AG09319 (cell line): ENCODE measurements around the gene GARNL3.

Experiments used
- DNase-seq: peaks from one replicate; pipeline ENCODE4 v3.0.0-alpha.2; 2010; ENCODE audit warnings: low read depth; ENCODE audit errors: extremely low read depth
- TF ChIP-seq, protein P1 (sequence below): IDR thresholded peaks from 2 replicates; pipeline ENCODE4 v1.5.1; 2011; ENCODE audit warnings: low read depth, mild to moderate bottlenecking, inconsistent platforms, low read length, moderate library complexity

Gene GARNL3

GRCh38 chr9:127330501-127330900, 65.9 kb downstream of the GARNL3 start:
- no peak for DNase-seq
- TF ChIP-seq, protein P1, sequence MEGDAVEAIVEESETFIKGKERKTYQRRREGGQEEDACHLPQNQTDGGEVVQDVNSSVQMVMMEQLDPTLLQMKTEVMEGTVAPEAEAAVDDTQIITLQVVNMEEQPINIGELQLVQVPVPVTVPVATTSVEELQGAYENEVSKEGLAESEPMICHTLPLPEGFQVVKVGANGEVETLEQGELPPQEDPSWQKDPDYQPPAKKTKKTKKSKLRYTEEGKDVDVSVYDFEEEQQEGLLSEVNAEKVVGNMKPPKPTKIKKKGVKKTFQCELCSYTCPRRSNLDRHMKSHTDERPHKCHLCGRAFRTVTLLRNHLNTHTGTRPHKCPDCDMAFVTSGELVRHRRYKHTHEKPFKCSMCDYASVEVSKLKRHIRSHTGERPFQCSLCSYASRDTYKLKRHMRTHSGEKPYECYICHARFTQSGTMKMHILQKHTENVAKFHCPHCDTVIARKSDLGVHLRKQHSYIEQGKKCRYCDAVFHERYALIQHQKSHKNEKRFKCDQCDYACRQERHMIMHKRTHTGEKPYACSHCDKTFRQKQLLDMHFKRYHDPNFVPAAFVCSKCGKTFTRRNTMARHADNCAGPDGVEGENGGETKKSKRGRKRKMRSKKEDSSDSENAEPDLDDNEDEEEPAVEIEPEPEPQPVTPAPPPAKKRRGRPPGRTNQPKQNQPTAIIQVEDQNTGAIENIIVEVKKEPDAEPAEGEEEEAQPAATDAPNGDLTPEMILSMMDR: no peak

- no peak for DNase-seq
- TF ChIP-seq, protein P1: no peak
These were observed 68.9 kb downstream of the GARNL3 start for GRCh38 chr9:127333221-127334064.

DNA sequence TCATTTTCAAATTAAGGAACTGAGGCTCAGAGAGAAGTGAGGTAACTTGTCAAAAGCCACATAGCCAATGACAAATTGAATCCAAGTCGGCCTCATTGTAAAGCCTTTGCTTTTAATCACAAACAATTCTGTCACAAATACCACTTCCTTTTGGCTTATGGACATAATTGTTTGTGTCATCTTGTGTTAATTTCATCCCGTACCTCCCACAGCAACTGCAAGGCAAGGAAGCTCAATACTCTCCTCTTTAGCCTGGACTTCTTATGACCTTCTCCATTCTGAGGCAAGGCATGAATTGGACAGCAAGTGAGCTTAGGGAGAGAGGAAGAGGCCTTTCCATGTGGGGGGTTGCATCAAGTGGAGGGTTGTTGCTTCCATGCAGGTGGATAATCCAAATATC, 70.2 kb downstream of the GARNL3 start:
- no peak for DNase-seq
- TF ChIP-seq, protein P1: no peak

DNA sequence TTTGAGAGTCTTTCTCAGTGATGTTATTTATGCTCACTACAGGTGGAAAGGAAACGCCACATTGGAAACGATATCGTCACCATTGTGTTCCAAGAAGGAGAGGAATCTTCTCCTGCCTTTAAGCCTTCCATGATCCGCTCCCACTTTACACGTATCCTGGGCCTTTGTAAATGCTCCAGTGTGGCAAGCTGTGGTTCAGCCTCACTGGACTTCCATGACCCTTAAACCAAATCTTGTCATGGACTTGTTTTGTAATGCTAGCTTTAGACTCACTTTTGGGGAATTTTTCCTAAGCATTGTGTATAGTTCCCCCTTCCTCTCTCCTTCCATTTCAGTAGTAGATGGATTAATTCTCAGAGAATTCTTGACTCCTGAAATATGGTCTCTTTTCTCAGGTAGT, 71.5 kb downstream of the GARNL3 start:
- TF ChIP-seq, protein P1: no peak
- DNase-seq: no peak

- DNase-seq: peak; percentile 82
- TF ChIP-seq, protein P1: no peak
These were observed 72.2 kb downstream of the GARNL3 start for GRCh38 chr9:127336506-127337352.

DNA sequence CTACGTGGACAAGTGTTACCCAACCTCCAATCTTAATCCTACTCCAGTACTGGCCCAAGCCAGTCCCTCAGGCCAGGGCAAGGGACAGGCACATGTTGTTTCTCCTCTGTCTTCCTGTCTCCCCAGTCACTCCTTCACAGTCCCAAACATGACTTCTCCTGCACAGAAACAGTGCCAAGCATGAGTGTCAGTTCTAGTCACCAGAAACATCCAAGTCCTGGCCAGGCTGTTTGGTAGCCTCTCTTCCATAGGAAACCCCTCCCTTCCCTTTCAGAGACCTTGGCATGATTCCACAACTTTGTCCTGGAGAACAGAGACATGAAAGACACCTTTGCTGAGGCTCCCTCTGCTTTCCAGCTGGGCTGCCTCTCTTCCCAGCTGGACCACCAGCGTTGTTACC, 76.1 kb downstream of the GARNL3 start:
- DNase-seq: no peak
- TF ChIP-seq, protein P1: no peak

DNA sequence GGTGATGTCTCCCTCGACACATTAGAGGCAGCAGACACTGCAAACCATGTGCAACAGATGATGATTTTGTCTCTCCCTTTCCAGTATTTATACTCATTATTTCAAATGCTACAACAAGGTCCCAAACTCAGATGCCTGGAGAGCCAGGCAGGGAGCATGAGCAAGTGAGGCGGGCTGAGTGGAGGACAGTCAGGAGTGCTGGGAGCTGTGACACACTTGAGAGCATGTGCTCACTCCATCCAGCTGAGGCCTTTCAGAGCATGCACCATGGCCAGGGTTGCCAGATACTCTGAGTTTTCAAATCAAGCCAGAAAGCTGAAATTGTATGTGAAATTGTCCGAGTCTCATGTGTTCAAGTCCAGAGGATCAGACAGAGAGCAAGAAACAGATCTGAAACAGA, 76.6 kb downstream of the GARNL3 start:
- TF ChIP-seq, protein P1: no peak
- DNase-seq: no peak
